HG03280 (cell line): Measurements from ENCODE around the gene SKAP1.
"Not testable (repeated sequence)": the region's sequence is repeated elsewhere in the genome, so short reads cannot be mapped to it uniquely, and the experiment has no call there.

Experiments used
- ATAC-seq: cut with Tn5 transposase; IDR thresholded peaks from one replicate; pipeline ENCODE4 v1.9.1; 2021; ENCODE audit warnings: mild to moderate bottlenecking, moderate library complexity; ENCODE audit not compliant: unreplicated experiment

The SKAP1 gene

DNA sequence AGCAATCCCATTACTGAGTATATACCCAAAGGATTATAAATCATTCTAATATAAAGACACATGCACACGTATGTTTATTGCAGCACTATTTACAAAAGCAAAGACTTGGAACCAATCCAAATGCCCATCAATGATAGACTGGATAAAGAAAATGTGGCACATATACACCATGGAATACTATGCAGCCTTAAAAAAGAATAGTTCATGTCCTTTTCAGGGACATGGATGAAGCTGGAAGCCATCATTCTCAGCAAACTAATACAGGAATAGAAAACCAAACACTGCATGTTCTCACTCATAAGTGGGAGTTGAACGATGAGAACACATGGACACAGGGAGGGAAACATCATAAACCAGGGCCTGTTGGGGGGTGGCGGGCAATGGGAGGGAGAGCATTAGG lies 19.3 kb upstream of the SKAP1 start:
- ATAC-seq: not testable (repeated sequence)

DNA sequence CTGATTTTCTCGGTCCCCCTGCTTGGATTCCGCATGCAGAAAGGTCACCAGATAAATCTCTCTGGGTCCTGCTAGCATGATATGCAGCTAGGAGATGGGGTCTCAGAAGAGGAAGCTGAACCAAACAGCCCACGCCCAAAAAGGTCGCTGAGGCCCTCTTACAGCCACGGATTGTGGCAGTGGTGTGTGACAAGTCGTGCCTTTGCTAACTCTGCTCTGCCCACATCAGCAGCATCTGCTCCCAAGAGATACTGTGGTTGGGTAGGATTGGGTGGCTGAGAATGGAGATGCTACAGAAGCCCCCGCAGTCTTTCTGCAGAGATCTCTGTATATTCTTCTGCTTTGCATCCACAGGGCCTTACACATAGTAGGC lies 15.2 kb upstream of the SKAP1 start:
- ATAC-seq: no peak

DNA sequence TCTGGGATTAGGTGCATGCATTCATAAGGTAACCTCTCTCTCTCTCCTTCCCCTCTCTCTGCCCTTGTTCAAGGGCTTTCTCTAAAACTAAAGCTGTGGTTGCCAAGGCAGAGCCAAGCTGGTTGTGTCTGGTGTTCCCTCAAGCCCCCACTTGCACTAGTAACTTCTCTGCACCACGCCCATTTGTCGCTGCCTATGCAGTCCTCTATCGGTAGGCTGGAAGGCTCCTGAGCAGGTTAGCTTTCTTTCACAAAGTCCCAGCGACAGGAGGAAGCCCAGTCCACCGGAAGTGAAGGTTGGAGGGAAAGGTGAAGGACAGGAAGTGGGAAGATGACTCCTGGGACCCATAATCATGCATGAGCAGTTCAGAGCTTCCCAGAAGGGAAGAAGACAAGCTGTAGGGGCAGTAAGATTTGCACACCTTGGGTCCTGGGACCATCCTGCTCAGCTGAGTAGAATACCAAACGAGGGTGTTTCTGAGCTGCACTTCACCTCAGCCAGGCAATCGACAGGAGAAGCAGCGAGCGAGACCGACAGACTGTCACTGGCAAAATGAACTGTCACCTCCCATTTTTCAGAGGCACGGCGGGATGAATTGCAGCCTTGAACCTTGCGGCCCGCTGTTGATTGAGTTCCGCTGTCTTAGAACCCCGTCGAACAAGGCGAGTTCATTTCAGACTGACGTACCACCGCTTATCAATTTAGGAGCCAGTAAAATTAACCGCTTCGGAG lies 14.7 kb upstream of the SKAP1 start:
- ATAC-seq: no peak

DNA sequence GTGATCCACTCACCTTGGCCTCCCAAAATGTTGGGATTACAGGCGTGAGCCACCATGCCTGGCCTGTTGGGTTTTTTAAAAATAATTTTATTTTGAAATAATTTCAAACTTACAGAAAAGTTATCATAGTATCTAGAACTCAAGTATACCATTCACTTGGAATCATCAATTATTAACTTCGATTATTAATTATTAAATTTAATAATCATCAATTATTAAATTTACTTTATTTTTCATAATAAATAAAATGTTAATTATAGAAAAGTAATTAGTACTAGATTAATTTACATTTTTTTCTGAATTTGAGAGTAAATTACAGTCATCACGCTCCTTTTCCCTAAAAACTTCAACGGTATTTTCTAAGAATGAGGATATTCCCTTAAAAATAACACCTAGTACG lies 13.7 kb upstream of the SKAP1 start:
- no peak for ATAC-seq

DNA sequence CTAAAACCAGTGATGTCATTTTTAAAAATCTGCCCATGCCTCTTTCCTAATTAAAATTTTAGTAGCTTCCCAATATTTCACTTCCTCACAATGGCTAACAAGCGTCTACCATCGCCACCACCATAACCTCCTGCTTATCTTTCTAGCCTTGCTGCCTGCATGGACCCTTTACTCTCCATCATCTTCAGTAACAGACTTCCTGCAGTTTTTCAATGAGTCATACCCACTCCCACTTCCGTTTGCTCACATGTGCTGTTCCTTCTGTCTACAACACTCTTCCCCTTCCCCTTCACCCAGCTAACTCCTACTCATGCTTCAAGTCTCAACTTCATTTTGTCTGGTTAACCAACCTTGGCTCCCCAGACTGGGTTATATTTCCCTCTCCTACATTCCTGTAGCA lies 12.8 kb upstream of the SKAP1 start:
- no peak for ATAC-seq

DNA sequence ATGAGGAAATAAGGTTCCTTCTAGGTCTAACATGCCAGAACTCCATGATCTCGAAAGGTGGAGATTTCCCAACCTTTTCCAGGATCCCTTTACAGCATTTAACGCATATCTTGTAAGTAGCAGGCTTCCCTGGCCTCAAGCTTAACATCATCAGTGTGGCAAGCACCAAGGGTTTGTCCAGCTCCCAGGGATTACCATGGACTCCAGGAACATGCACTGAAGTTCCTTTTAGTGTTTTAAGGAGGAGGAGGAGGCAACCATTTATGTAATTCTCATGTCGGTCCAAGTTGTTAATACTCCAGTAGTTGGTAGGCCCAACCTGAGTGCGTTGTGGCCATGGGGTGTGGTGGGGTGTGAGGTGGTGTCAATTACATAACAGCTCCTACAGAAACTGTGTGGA lies 11.8 kb upstream of the SKAP1 start:
- ATAC-seq: no peak

DNA sequence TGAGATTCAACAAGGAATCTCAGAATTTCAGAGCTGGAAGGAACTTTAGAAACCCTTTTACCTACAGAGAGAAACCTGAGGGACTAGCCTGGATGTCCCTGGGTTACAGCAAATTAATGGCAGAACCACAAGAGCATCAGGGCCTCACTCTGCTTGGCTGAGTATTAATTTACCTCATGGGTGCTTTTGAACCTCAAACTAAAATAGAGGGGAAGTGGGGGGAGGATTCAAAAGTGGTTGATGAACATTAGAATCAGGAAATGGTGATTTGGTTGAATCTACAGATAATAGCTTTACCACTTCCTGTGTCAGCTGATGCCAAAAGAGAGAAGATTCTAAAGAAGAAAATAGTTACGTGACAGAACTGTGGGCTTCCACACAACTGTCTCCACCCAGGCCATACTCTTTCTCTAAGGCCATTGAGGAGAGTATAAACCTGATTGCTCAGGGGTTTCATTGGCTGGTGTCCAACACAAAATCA lies 11.3 kb upstream of the SKAP1 start:
- ATAC-seq: peak; percentile 67

DNA sequence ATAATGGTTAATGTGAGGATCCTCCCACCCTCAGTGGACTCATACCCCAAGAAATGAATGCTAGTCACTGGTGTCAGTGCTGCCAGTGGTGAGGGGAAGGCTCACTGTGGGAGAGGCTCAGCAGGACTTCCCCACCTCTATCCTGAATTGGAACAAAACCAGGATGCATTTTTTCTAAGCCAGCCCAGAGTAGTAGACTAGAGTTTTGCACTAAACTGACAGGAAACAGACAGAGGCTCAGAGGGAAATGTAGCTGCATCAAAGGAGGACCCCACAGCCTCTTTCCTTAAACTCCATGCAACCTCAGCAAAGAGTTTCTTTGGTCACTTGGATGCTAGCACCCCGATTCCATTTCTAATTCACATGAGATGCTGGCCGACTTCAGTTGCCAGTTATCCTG lies 10.7 kb upstream of the SKAP1 start:
- no peak for ATAC-seq

DNA sequence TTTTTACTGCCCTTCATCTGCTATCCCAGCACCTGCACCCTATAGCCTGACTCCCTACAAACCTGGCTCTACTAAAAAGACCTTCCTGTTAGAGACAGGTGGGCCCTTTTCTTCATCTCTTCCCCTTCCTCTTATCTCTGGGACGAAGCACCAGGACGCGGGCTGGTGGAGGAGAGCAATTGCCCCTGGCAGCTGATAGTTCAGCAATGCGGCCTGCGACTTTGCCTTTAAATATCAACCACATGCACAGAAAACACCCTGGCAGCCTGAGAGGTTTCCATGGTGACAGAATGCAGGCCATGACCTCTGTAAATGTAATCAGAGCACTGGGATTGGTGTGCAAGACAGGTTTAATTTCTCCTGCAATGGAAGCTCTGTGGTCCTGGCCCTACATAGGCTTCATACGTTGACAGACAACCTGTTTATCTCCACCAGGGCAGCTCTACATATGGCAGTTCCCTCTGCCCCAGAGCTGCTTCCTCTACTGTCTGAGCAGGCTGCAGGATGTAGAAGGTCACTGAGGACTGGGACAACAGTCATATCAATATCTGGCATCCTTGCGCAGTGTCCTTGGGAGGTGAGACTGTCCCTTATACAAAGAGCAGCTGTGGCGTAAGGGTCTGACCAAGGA lies 10.0 kb upstream of the SKAP1 start:
- no peak for ATAC-seq

DNA sequence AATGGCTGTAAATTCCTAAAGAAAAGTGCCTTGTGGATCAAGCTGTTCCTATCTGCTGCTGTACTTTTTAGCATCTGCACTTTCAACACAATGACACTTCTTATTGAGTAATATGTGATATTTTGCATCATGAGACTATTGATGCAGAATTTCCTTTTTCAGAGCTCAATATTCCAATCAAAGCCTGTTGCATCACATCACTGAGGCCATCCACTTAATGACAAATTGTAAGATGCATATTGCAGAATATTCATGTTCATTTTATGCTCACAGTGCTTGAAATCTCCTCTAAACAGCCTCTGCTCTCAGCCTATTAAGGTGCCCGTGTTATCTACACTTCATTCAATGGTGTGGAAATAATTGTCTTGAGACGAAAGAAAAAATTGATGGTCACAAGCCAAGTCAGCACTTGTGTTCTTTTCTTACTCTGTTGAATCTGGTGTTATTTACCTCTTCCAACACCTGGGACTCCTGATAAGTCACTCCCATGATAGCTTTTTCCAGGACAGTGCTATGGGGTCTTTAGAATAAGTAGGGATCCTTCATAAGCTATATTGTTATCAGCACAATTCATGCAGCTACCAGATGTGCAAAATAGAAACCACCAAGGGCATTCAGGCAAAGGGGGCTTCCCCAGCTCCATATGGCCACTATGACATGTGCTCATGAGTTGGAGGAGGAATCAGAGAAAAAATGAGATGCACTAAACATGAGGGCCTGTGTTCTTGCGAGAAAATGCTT lies 9.3 kb upstream of the SKAP1 start:
- ATAC-seq: no peak

DNA sequence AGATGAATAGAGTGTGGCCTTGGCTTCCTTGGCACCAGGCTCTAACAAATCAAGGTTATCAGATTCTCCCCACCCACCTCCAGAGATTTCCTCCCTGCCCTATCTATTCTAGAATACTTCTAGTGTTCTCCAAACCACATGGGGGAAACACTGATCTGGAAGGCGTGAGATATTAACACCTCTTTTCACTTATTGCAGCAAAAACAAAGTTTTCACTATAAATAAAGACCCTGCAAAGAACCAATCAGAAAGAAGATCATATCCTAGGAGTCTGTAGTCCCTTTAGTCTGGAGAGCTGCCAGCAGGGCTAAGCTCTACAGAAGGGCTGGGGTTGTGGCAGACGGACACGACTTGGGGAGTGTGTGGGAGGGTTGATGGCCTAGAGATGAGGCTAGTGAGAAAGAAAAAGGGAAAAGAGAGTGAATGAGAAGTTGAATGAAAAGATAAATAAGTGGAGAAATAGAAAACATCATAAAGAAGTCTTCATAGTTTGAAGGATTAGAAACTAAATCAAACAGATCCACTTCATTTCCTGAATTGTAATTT lies 8.6 kb upstream of the SKAP1 start:
- no peak for ATAC-seq

DNA sequence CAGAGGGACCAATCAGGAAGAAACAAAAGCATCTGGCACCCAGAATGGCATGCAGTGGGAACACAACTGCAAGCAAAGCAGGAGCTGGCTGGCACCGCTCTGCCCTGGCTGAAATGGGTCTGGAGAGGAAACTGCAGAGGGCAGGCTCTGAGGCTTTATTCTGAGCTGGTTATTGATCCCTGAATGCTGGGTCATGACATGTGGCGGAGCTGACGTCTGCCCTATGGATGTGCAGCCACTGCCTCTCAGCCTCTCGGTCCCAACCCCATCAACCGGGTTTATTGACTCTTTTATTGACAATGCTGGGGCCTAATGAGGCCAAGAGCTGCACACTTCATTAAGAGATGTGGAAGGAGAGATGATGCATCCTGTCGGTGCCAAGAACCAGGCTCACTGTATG lies 3.9 kb upstream of the SKAP1 start:
- ATAC-seq: no peak

DNA sequence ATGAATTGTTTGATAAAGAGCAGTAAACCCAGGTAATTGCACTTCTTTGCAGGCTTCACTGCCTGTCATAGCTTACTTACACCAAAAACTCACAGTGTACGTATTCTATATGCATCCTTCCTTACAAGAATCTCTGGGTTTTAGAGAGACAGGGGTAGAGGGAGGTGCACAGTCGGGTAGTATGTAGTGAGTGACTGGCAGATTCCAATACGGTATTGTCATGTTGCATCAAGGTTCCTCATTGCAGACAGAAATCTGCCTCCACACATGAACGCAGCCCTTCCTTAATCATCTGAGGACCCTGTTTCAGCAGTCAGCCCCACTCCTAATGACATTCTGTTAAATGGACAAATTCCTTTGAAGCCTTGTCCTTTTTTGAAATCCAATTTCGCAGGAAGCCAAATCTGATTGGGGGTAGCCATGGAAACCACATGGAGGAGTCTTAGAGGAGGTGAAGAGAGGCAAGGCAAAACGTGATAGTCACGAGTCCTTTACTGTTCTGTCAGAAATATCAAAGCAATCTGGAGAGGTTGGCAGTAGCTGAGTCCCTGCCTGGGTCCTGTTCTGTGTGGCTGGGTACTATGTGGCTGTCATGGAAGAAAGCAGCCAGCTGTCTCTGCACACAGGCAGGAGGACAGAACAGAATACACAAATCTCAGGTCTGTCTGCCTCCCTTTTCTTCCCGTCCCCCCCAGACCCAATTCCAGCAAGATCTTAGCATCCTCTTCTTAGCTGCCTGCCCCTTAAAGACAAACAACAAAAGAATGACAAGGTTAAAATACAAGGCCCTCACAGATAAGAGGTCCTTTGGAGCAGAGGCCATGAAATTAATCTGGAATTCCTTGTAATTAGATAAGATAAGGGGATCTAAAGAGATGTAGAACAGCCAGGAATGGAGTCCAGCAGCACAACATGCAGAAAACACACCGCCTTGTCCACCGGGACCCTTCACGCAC lies 3.1 kb upstream of the SKAP1 start:
- ATAC-seq: no peak

DNA sequence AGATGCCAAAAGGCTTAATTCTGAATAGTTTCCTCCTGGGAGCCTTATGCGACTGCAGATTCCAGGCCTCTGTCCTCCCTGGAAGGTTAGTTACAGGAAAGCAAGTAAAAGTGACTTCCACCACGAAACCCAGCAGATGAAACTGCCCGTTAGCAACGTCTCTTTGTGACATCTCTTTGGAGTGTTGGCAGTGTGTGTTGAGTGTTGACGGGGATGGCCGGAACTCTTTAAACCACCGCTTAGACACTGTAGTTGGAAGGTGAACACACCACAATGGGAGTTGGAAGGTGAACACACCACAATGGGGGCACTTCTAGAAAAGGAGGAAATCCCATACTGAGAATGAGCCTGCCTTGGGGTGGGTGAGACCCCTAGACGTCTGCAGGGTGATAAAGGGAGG lies 858 bp downstream of the SKAP1 start:
- ATAC-seq: no peak

DNA sequence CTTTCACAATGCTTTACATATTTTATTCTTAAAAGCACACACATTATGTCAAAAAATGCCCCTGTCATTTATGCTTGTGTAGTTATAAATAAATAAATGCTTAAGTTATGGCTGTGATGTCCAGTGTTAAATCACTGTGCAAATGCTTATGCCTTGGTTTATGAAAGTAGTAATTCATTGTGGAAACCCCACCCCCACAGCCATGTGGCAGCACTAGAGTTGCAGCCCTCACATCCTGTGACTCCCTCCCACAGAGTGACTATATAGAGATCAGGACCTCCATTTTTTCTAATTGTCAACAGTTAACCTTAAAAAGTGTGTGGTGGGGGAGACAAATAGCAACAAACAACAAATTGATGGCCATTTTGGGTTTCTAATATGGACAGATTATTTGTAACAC lies 2.4 kb downstream of the SKAP1 start:
- no peak for ATAC-seq

DNA sequence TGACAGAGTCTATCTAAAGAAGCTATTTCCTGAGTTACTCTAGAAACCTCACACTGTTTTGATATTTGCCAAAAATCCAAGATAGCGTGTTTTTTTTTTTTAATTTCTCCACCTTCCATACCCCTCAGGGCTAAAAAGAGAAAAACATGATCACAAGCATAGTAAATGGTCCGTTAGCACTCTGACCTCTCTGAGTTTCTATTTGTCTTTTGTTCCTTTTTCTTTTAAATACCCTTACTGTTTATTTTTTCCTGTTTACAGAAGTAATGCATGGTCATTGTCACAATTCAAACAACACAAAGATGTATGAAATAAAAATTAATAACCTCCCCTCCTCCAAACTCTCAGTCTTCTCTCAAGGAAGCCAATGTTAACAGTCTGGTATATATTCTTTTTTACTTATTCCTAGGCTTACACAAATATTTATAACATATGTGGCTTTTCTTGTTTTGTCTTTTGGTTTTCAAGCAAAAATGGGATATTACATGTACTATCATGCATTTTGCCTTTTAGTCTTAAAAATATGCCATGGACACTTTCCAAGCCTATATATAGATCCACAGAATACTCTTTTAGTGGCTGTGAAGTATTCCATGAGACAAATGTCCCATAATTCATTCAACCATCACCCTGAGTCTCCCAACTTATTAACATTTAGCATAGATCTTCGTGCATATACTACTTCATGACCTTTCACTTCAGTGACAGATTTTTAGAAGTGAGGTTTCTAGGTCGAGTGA lies 3.1 kb downstream of the SKAP1 start:
- no peak for ATAC-seq

DNA sequence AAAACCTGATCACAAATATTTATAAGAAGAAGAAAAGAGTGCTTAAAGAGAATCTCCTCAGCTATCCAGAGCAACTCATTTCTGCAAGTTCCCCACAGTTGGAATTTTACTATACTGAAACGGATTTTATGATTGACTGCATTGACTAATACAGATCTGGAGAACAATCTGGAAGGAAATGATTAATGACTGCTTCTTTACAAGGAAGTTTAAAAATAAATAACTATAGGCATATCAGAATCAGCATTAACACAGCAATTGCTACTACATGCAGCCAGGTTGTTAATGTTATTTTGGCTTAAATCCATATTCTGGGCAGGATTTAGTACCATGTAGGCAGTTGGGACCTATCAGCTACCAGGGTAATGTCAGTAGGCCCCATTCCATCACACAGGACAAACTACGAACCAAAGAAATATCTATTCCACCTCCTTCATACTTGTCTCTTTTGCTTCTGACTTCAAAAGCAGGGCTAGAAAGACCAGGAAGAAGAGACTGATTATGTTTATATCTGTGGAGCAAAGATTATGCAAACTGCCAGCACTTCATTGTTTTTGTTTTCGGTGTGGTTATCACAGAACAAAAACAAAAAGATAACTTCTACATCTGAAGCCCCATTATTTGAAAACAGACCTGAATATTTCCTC lies 3.9 kb downstream of the SKAP1 start:
- ATAC-seq: no peak

DNA sequence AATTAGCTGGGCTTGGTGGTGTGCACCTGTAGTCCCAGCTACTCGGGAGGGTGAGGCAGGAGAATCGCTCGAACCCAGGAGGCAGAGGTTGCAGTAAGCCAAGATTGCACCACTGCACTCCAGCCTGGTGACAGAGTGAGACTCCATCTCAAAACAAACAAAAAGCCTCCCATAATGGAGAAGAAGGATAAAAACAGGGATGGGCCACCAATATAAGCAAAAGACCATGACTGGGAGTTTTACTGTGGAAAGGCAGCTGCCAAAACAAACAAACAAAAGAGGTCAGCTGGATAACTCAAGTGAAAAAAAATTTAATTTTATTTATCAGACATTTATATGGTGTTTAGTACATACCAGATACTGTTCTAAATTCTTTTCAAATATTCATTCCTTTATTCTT lies 8.0 kb downstream of the SKAP1 start:
- not testable (repeated sequence) for ATAC-seq

DNA sequence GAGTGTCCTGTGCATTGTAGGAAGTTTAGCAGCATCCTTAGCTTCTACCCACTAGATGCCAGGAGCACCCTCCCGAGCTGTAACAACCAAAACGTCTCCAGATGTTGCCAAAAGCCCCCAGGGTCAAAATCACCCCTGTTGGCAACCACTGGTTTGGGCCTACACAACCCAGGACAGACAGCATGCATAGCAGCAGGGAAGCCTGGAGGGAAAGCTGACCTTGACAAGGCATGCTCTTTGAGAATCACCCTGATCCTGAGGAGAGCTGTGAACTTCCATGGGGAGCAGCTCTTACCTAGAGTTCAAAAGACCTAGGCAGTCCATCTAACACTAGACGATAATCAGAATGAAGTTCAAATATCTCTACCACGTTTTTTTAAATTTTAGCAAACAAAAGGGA lies 9.2 kb downstream of the SKAP1 start:
- no peak for ATAC-seq

DNA sequence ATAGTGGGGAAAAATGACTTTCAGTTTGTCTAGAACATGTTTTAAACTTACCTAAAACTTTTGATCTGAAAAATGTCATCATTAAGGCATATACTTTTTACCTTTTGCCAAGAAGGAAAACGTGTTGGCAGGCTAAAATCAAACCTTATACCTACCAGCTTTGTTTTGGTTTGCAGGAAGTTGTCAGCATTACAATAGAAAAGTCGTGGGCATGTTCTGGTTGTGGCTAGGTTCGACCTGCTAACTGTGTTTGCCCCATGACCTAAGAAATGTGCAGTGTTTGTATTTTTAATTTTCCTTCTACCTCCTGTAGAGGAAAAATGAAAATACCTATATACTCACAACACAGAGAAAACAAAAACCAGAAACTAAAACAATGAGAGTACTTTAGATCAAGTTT lies 13.0 kb downstream of the SKAP1 start:
- no peak for ATAC-seq
